Esophagus muscularis mucosa (tissue), 4 donors: ENCODE data around the gene PTER. TPM values are rescaled to one million over a fixed set of nuclear protein-coding genes. Genes with fewer than 3 reads are reported as not detected.

Source experiments
- DNase-seq: peaks from one replicate; pipeline ENCODE4 v3.0.0-alpha.2; 2017; ENCODE audit errors: extremely low spot score
- H3K27ac ChIP-seq, 4 donors: fragments of 200-600 bp; sonication (generic); replicated peaks in 1 of 4; 1 replicate in 3 of 4; 2 replicates in 1 of 4; pipeline ENCODE4 v1.5.1; 2016 to 2019; ENCODE audit warnings: mild to moderate bottlenecking in 1 of 4
- H3K27me3 ChIP-seq, 4 donors: fragments of 200-600 bp; sonication (generic); one replicate each; pipeline versions ENCODE4 v1.5.1 to v1.6.0; 2016 to 2019
- H3K36me3 ChIP-seq, 4 donors: fragments of 200-600 bp; sonication (generic); one replicate each; pipeline ENCODE4 v1.5.1; 2016 to 2019
- H3K4me1 ChIP-seq, 4 donors: fragments of 200-600 bp; sonication (generic); one replicate each; pipeline ENCODE4 v1.5.1; 2016 to 2019
- H3K4me3 ChIP-seq, 4 donors: fragments of 200-600 bp; sonication (generic); 1 replicate in 2 of 4; 2 replicates in 2 of 4; pipeline ENCODE4 v1.5.1; 2016 to 2019; ENCODE audit warnings: mild to moderate bottlenecking in 4 of 4, moderate library complexity in 1 of 4
- H3K9me3 ChIP-seq, 4 donors: fragments of 200-600 bp; sonication (generic); 1 replicate in 3 of 4; 2 replicates in 1 of 4; pipeline ENCODE4 v1.5.1; 2016 to 2019
- EP300 ChIP-seq: sonication (generic); formaldehyde crosslinking; IDR thresholded peaks from one replicate; pipeline ENCODE4 v1.6.1; 2017; ENCODE audit warnings: antibody characterized with exemption
- POLR2A ChIP-seq: fragments of 450-650 bp; IDR thresholded peaks from one replicate; pipeline ENCODE4 v1.6.1; 2017; ENCODE audit warnings: antibody characterized with exemption, moderate library complexity, mild to moderate bottlenecking, low read depth
- POLR2AphosphoS5 ChIP-seq, 2 donors: sonication (generic); formaldehyde crosslinking; IDR thresholded peaks; one replicate each; pipeline ENCODE4 v1.6.1; 2017; ENCODE audit warnings: antibody characterized with exemption in 2 of 2
- WGBS: methylation state at CpG from one replicate; pipeline ENCODE4 v1.1.5; 2018; 5-methylcytosine and 5-hydroxymethylcytosine counted together
- intact Hi-C: fragments of 100-400 bp; cut with DNase I; formaldehyde crosslinking; loops from one replicate; pipeline ENCODE4 v1.15.1; 2023
- total RNA-seq, 4 donors: library from RNA; depleted of rRNA; stranded (reverse); fragments of >200 nt; gene quantifications; one replicate each; pipeline versions ENCODE4 v1.1.0 to v1.2.1, GENCODE V29; 2016
- TF ChIP-seq, protein P1 (sequence below), 3 experiments: fragments of 200-600 bp in 2 of 3; fragments of 450-650 bp in 1 of 3; sonication (generic) in 2 of 3; IDR thresholded peaks; one replicate each; pipeline ENCODE4 v1.5.1; 2017 to 2019; ENCODE audit warnings: antibody characterized with exemption in 3 of 3, mild to moderate bottlenecking in 2 of 3, moderate library complexity in 1 of 3

Gene PTER
- total RNA-seq, 4 donors from 2014 or later: 8.1 to 10.4 (median 9.8) TPM

DNA sequence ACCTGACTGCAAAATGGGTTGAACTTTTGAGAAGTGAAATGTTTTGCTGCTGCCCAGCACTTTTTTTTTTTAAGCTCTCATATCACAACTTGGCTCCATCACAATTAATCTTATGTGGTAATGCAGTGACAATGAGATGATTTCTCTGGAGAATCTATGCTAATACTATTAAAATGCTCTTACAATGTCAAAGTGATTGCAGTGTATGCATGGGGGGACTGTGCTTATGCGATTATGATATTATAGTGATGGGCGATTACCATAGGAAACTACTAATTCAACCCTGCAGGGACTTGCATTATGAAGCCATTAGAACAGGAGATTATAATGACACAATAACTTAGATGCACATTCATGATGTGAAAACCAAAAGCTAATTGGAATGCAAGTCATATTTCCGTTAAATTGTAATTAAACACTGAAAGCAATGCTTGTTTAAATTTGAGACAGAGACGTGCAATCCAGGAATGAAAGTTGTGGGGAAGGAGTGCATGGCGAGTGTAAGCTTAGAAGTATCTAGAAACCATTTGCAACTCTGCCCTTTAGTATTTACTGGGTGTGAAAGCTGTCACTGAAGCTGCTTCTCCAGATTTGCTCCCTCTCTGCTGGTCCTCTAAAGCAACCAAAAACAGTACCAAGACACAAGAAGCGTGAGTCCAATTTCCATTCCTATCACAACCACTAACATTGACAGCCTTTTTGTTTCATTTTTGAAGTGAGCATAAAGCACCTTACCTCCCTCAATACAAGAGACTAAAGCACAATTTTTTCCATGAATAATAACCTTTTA, 21.6 kb downstream of the PTER start:
- Histone ChIP-seq H3K36me3 (no peaks in the 10 kb centered on the region), H3K27me3 (no peaks in the 10 kb centered on the region), H3K27ac (no peak overlapping the region), H3K4me3 (no peak overlapping the region), H3K4me1 (peaks cover 0 to 2% (median 0%) of the 10 kb centered on the region in 4 donors), H3K9me3 (no peaks in the 10 kb centered on the region)
- DNase-seq: no peak
- WGBS: 85% methylated on average over 6 of the region's 6 CpGs
- intact Hi-C loops: no loop called here
- TF ChIP-seq, protein P1, sequence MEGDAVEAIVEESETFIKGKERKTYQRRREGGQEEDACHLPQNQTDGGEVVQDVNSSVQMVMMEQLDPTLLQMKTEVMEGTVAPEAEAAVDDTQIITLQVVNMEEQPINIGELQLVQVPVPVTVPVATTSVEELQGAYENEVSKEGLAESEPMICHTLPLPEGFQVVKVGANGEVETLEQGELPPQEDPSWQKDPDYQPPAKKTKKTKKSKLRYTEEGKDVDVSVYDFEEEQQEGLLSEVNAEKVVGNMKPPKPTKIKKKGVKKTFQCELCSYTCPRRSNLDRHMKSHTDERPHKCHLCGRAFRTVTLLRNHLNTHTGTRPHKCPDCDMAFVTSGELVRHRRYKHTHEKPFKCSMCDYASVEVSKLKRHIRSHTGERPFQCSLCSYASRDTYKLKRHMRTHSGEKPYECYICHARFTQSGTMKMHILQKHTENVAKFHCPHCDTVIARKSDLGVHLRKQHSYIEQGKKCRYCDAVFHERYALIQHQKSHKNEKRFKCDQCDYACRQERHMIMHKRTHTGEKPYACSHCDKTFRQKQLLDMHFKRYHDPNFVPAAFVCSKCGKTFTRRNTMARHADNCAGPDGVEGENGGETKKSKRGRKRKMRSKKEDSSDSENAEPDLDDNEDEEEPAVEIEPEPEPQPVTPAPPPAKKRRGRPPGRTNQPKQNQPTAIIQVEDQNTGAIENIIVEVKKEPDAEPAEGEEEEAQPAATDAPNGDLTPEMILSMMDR (IDR thresholded peaks at IDR 0.05): no peak
- no peak for TF ChIP-seq POLR2AphosphoS5 (IDR thresholded peaks at IDR 0.05)
- no peak for TF ChIP-seq EP300
- TF ChIP-seq POLR2A: no peak

GRCh38 chr10:16459423-16459939, 22.7 kb downstream of the PTER start:
- WGBS: 92% methylated on average over 7 of the region's 7 CpGs
- intact Hi-C loops: no loop called here
- Histone ChIP-seq H3K4me3 (no peak overlapping the region), H3K27me3 (no peaks in the 10 kb centered on the region), H3K4me1 (peaks cover 0 to 2% (median 0%) of the 10 kb centered on the region in 4 donors), H3K9me3 (no peaks in the 10 kb centered on the region), H3K27ac (no peak overlapping the region), H3K36me3 (no peaks in the 10 kb centered on the region)
- no peak for TF ChIP-seq EP300
- TF ChIP-seq, protein P1 (IDR thresholded peaks at IDR 0.05): no peak
- TF ChIP-seq POLR2AphosphoS5 (IDR thresholded peaks at IDR 0.05): no peak
- no peak for TF ChIP-seq POLR2A
- no peak for DNase-seq

- peaks cover 0 to 3% (median 0%) of the 10 kb centered on the region in 4 donors for H3K36me3 ChIP-seq
- no peak overlapping the region for H3K27ac ChIP-seq
- no peak for DNase-seq
- intact Hi-C loops: no loop called here
- no peaks in the 10 kb centered on the region for H3K9me3 ChIP-seq
- no peak for TF ChIP-seq POLR2A
- TF ChIP-seq, protein P1 (IDR thresholded peaks at IDR 0.05): no peak
- TF ChIP-seq EP300: no peak
- TF ChIP-seq POLR2AphosphoS5 (IDR thresholded peaks at IDR 0.05): no peak
- WGBS: 100% methylated on average over 1 of the region's 1 CpG
- no peaks in the 10 kb centered on the region for H3K4me1 ChIP-seq
- no peaks in the 10 kb centered on the region for H3K27me3 ChIP-seq
- no peak overlapping the region for H3K4me3 ChIP-seq
Observed at GRCh38 chr10:16466001-16466400, 29.2 kb downstream of the PTER start.

DNA sequence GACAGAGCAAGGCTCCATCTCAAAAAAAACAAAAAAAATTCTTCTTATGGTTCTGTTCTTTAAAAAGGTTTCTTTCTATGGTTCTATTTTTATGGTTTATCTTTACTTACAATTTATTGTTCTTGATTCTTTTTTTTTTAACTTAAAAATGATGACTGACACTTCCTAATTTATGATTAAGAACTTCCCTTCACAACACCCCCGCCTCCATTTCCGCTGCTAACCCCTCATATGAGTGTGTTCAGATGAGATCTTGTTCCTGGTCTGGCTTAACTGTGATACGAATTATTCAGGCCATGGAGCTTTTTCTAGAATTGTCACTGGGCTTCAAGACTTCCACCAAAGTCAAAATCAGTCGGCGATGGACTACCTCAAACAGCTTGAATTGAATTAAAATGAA, 33.9 kb downstream of the PTER start:
- no peak overlapping the region for H3K27ac ChIP-seq
- no peak for DNase-seq
- TF ChIP-seq, protein P1 (IDR thresholded peaks at IDR 0.05): no peak
- TF ChIP-seq POLR2AphosphoS5 (IDR thresholded peaks at IDR 0.05) (no peak), EP300 (no peak)
- no peaks in the 10 kb centered on the region for H3K27me3 ChIP-seq
- intact Hi-C loops: no loop called here
- WGBS: 80% methylated on average over 5 of the region's 5 CpGs
- H3K9me3 ChIP-seq: no peaks in the 10 kb centered on the region
- no peak overlapping the region for H3K4me3 ChIP-seq
- H3K4me1 ChIP-seq: no peaks in the 10 kb centered on the region
- H3K36me3 ChIP-seq: peaks cover 0 to 3% (median 0%) of the 10 kb centered on the region in 4 donors
